Transverse colon (tissue), 4 donors: ENCODE results near the gene LUZP2.

Source experiments
- CTCF ChIP-seq, 5 experiments: fragments of 200-600 bp in 3 of 5; fragments of 450-650 bp in 2 of 5; sonication (generic) in 3 of 5; IDR thresholded peaks; 1 replicate in 2 of 5; 2 replicates in 3 of 5; pipeline ENCODE4 v1.5.1; 2016 to 2017; ENCODE audit warnings: antibody characterized with exemption in 5 of 5, inconsistent platforms in 3 of 5, mild to moderate bottlenecking in 2 of 5, moderate library complexity in 1 of 5
- EP300 ChIP-seq: sonication (generic); formaldehyde crosslinking; IDR thresholded peaks from one replicate; pipeline ENCODE4 v1.6.1; 2017; ENCODE audit warnings: antibody characterized with exemption, low read depth
- POLR2A ChIP-seq: fragments of 450-650 bp; IDR thresholded peaks from one replicate; pipeline ENCODE4 v1.6.1; 2016; ENCODE audit warnings: antibody characterized with exemption, mild to moderate bottlenecking, moderate library complexity
- POLR2AphosphoS5 ChIP-seq, 3 donors: sonication (generic); formaldehyde crosslinking; IDR thresholded peaks; one replicate each; pipeline ENCODE4 v1.6.1; 2016; ENCODE audit warnings: antibody characterized with exemption in 3 of 3

- TF ChIP-seq CTCF (IDR thresholded peaks at IDR 0.05), result no peak
- no peak for TF ChIP-seq EP300
- TF ChIP-seq POLR2A, result no peak
- no peak for TF ChIP-seq POLR2AphosphoS5 (IDR thresholded peaks at IDR 0.05)
Observed at GRCh38 chr11:24944891-24945290, 448.0 kb downstream of the LUZP2 start.
